HepG2 (cell line): ENCODE measurements around the gene B4GALT1. TPM values are rescaled to one million over a fixed set of nuclear protein-coding genes. Genes with fewer than 3 reads are reported as not detected.
A peak's percentile ranks its signal among the peaks of the same experiment; 100 is the strongest.

Source experiments
- ATAC-seq: fragments of 200-7000 bp; cut with Tn5 transposase; 3 replicates; pipeline ENCODE4 v1.9.1; 2020; ENCODE audit warnings: mild to moderate bottlenecking, moderate library complexity
- BruUV-seq: library from RNA; stranded (reverse); fragments of 400-500 nt; replicated peaks from 2 replicates; lab custom pipeline; 2021; lab: Mats Ljungman, UMichigan
- CTCF ChIA-PET: fragments of 300-600 bp; formaldehyde crosslinking; extraction: SDS; loops from one replicate; lab custom pipeline; 2021; ENCODE audit warnings: low total read pairs, inconsistent platforms, low intra/inter-chr PET ratio; lab: Yijun Ruan, JAX
- POLR2A ChIA-PET: fragments of 350-600 bp; sonication (Branson Sonifier 250); formaldehyde crosslinking; loops from one replicate; lab custom pipeline; 2020; ENCODE audit warnings: antibody characterized with exemption, inconsistent platforms; lab: Yijun Ruan, JAX
- DNase-seq: peaks from one replicate; pipeline ENCODE4 v3.0.0-alpha.2; 2015; ENCODE audit warnings: low spot score
- FAIRE-seq: peaks from 3 replicates; lab custom pipeline; 2011; peaks lifted over from hg19 to GRCh38; lab: Jason Lieb, UNC
- H2AFZ ChIP-seq: one replicate; pipeline ENCODE4 v1.6.1; 2011; ENCODE audit warnings: low read length, inconsistent platforms
- H3K27ac ChIP-seq: fragments of 300-600 bp; 3 replicates; pipeline ENCODE4 v1.8.0; 2011; ENCODE audit warnings: mixed run types, mild to moderate bottlenecking, mixed read lengths, low read length, inconsistent platforms; ENCODE audit not compliant: insufficient read depth; ENCODE audit errors: extremely low read length
- H3K27me3 ChIP-seq, 2 experiments: fragments of 200-600 bp in 1 of 2; 2 replicates in 1 of 2; 3 replicates in 1 of 2; pipeline versions ENCODE4 v1.6.0 to v1.8.0; 2011; ENCODE audit warnings: low read length in 2 of 2, mild to moderate bottlenecking in 2 of 2, moderate library complexity in 2 of 2, inconsistent platforms in 1 of 2; ENCODE audit not compliant: insufficient read depth in 2 of 2, control insufficient read depth in 1 of 2
- H3K36me3 ChIP-seq, 2 experiments: fragments of 200-600 bp in 1 of 2; replicated peaks in 1 of 2; 2 replicates in 1 of 2; 3 replicates in 1 of 2; pipeline versions ENCODE4 v1.5.1 to v1.8.0; 2011; ENCODE audit warnings: low read length in 2 of 2, inconsistent platforms in 1 of 2; ENCODE audit not compliant: insufficient read depth in 2 of 2, control insufficient read depth in 1 of 2
- H3K4me1 ChIP-seq: 2 replicates; pipeline ENCODE4 v1.5.1; 2012; ENCODE audit warnings: low read length, inconsistent platforms; ENCODE audit not compliant: insufficient read depth
- H3K4me2 ChIP-seq: 2 replicates; pipeline ENCODE4 v1.6.0; 2011; ENCODE audit warnings: low read depth, low read length, inconsistent platforms
- H3K4me3 ChIP-seq, 3 experiments: fragments of 200-600 bp in 1 of 3; sonication (generic), shearing (Covaris generic) in 1 of 3; replicated peaks in 1 of 3; 2 replicates each; pipeline ENCODE4 v1.5.1; 2011 to 2016; ENCODE audit warnings: low read length in 3 of 3, inconsistent platforms in 2 of 3, low read depth in 2 of 3, mild to moderate bottlenecking in 2 of 3, control low read depth in 1 of 3, mixed read lengths in 1 of 3; ENCODE audit not compliant: insufficient read depth in 1 of 3
- H3K79me2 ChIP-seq: one replicate; pipeline ENCODE4 v1.6.1; 2011; ENCODE audit warnings: low read length, inconsistent platforms; ENCODE audit not compliant: insufficient read depth
- H3K9ac ChIP-seq: 2 replicates; pipeline ENCODE4 v1.6.0; 2011; ENCODE audit warnings: mild to moderate bottlenecking, low read depth, low read length, inconsistent platforms; ENCODE audit not compliant: insufficient read depth
- H3K9me3 ChIP-seq: 2 replicates; pipeline ENCODE4 v1.5.1; 2012; ENCODE audit warnings: mild to moderate bottlenecking, low read length
- H4K20me1 ChIP-seq: 2 replicates; pipeline ENCODE4 v1.6.0; 2011; ENCODE audit warnings: inconsistent platforms, mild to moderate bottlenecking, low read length, moderate library complexity; ENCODE audit not compliant: insufficient read depth
- CHD4 ChIP-seq: fragments of 200-600 bp; sonication (generic); IDR thresholded peaks from 2 replicates; pipeline ENCODE4 v1.7.0; 2017; ENCODE audit warnings: mild to moderate bottlenecking, low read length, borderline replicate concordance
- GTF3A ChIP-seq: sonication (generic); formaldehyde crosslinking; conservative IDR thresholded peaks from 2 replicates; pipeline ENCODE4 v1.4.0; 2020; ENCODE audit warnings: mild to moderate bottlenecking, missing genetic modification reagents
- ISL2 ChIP-seq: sonication (generic); formaldehyde crosslinking; IDR thresholded peaks from 2 replicates; pipeline ENCODE4 v1.5.0; 2020; ENCODE audit warnings: missing genetic modification reagents
- KAT8 ChIP-seq: IDR thresholded peaks from 2 replicates; pipeline ENCODE4 v1.6.1; 2016; ENCODE audit warnings: missing genetic modification reagents, missing compliant biosample characterization
- KDM3A ChIP-seq: IDR thresholded peaks from 2 replicates; pipeline ENCODE4 v1.6.1; 2018; ENCODE audit warnings: low read depth, missing compliant biosample characterization
- MED8 ChIP-seq: sonication (generic); formaldehyde crosslinking; IDR thresholded peaks from 2 replicates; pipeline ENCODE4 v1.8.1; 2023; ENCODE audit warnings: mild to moderate bottlenecking, missing genetic modification reagents; ENCODE audit not compliant: insufficient replicate concordance
- MXD4 ChIP-seq: IDR thresholded peaks from 2 replicates; pipeline ENCODE4 v1.6.1; 2016; ENCODE audit warnings: mild to moderate bottlenecking, missing biosample characterization, missing genetic modification reagents
- PITX1 ChIP-seq: sonication (generic); formaldehyde crosslinking; IDR thresholded peaks from 2 replicates; pipeline ENCODE4 v1.5.1; 2020; ENCODE audit warnings: mild to moderate bottlenecking, missing genetic modification reagents
- SMAD9 ChIP-seq: sonication (generic); formaldehyde crosslinking; IDR thresholded peaks from 2 replicates; pipeline ENCODE4 v1.5.1; 2020; ENCODE audit warnings: mild to moderate bottlenecking, missing genetic modification reagents
- SSRP1 ChIP-seq: IDR thresholded peaks from 2 replicates; pipeline ENCODE4 v1.6.1; 2016; ENCODE audit warnings: control low read depth
- TSC22D2 ChIP-seq: sonication (generic); formaldehyde crosslinking; IDR thresholded peaks from 2 replicates; pipeline ENCODE4 v1.5.1; 2020; ENCODE audit warnings: missing genetic modification reagents, mild to moderate bottlenecking, borderline replicate concordance
- ZNF446 ChIP-seq: sonication (generic); formaldehyde crosslinking; IDR thresholded peaks from 2 replicates; pipeline ENCODE4 v1.5.0; 2020; ENCODE audit warnings: mild to moderate bottlenecking, missing genetic modification reagents
- ZNF451 ChIP-seq: sonication (generic); formaldehyde crosslinking; IDR thresholded peaks from 2 replicates; pipeline ENCODE4 v1.5.0; 2020; ENCODE audit warnings: mild to moderate bottlenecking, missing genetic modification reagents
- ZNF570 ChIP-seq: sonication (generic); formaldehyde crosslinking; IDR thresholded peaks from 2 replicates; pipeline ENCODE4 v1.4.0; 2020; ENCODE audit warnings: mild to moderate bottlenecking, missing genetic modification reagents, borderline replicate concordance
- ZNF7 ChIP-seq: IDR thresholded peaks from 2 replicates; pipeline ENCODE4 v1.6.1; 2016; ENCODE audit warnings: missing biosample characterization, missing genetic modification reagents
- WGBS: methylation state at CpG from one replicate; pipeline ENCODE4 v1.1.6; 2017; ENCODE audit warnings: low lambda C conversion rate; 5-methylcytosine and 5-hydroxymethylcytosine counted together
- in situ Hi-C: cut with HindIII; loops from 2 replicates; pipeline ENCODE4 v1.10.0; 2017; ENCODE audit warnings: low pct_unique_long_range_greater_than_20kb; ENCODE audit not compliant: extremely low pct_ligation_motif_present
- intact Hi-C: fragments of 100-400 bp; cut with micrococcal nuclease; formaldehyde crosslinking; loops from one replicate; pipeline ENCODE4 v1.10.0; 2022; ENCODE audit not compliant: unreplicated experiment
- polyA plus RNA-seq, 8 experiments: library from polyadenylated mRNA; depleted of rRNA in 3 of 8; stranded (reverse) in 7 of 8; unstranded in 1 of 8; fragments of >200 nt; fragmentation: Illumina TruSeq in 4 of 8; extraction: Trizol in 4 of 8; gene quantifications; 2 replicates each; pipeline versions ENCODE4 v1.2.1 to v1.2.3, GENCODE V29; 2011 to 2016; ENCODE audit warnings: low read depth in 4 of 8, missing spikeins in 1 of 8, mixed read lengths in 1 of 8; ENCODE audit not compliant: insufficient read depth in 1 of 8
- total RNA-seq, 5 experiments: library from RNA; depleted of rRNA; stranded (reverse); fragments of >200 nt; fragmentation: Illumina TruSeq; extraction: Trizol; gene quantifications; 2 replicates each; pipeline ENCODE4 v1.2.3, GENCODE V29; 2016; ENCODE audit warnings: low read depth in 1 of 5
- TF ChIP-seq, protein P1 (sequence below): IDR thresholded peaks from 2 replicates; pipeline ENCODE4 v1.6.1; 2016
- TF ChIP-seq, protein P2 (sequence below): sonication (generic); formaldehyde crosslinking; conservative IDR thresholded peaks from 2 replicates; pipeline ENCODE4 v1.4.0; 2020; ENCODE audit warnings: missing genetic modification reagents
- TF ChIP-seq, protein P3 (sequence below): sonication (generic); formaldehyde crosslinking; IDR thresholded peaks from 2 replicates; pipeline ENCODE4 v1.8.0; 2022; ENCODE audit warnings: missing genetic modification reagents, low read depth, mild to moderate bottlenecking, borderline replicate concordance
- TF ChIP-seq, protein P4 (sequence below): sonication (generic); formaldehyde crosslinking; IDR thresholded peaks from 2 replicates; pipeline ENCODE4 v1.5.1; 2020; ENCODE audit warnings: mild to moderate bottlenecking, missing genetic modification reagents, borderline replicate concordance

B4GALT1 gene
- total and polyA plus RNA-seq, 2 of the 13 experiments (the other 11 are each of a cell fraction or from before 2014, with no cell fraction given) = 15.7 to 33.5 TPM

DNA sequence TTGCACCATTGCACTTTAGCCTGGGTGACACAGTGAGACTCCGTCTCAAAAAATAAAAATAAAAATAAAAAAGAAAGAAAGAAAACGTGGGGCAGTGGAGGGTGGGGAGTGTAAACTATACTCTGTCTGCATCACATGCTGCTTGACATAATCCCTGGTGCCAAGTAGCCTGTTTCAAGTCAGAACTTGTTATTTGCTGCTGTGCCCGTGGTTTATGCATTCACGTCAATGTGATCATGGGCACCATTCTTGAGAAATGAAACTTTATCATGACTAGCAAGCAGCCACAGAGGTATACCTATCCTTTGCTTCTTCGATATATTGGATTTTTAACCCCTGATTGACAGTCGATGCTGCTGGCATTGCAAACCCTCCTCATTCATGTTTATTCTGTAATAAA lies 86.6 kb downstream of the B4GALT1 start (continued):
- TF ChIP-seq SMAD9 = no peak

DNA sequence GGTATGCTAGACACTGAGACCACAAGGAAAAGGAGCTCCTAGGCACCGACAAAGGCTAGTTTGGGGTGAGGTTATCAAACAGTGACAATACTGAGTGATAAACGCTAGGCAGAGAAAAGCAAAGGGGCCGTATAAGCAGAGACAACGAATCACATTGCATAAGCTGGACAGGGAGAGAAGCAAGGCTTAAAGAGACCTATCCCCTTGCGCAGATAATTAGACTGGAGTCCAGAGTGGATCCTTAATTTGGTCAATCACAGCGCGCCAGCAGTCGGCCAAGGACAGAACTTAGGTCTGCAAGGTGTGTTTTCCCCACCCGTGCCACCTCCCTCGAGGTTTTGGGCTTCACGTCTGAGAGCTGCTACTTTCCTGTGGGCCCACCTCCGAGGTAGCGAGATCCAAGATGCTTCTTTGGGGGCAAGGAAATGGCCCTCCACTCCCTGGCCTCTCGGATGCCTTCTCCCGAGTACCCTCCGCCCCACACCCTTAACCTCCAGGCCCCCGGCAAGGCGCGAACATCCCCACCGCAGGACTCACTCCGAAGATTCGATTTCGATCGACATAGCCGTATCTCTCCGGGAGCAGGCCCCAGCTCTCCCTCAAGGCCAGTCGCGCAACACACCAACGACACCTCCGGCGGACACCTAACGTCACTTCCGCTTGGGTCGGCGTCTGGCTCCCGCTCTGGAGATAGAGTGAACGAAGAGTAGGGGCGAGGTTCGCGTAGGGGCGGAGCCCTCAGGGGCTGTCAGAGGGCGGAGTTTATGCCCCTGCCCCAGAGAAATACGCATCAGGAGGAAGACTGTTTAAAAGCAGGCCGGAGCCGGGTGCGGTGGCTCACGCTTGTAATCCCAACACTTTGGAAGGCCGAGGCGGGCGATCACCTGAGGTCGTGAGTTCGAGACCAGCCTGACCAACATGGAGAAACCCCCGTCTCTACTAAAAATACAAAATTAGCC lies 90.8 kb downstream of the B4GALT1 start, which contains the start of gene SMU1:
SMU1 (minus strand) TSS at position 629 of the 959 bp plus-strand sequence; CDS start at position 563, 66 bp downstream.
- BruUV-seq = TSS peak; percentile 84
- peak within 1 kb of the TSS; percentile 63 to 91 (median 90) for H3K4me3 ChIP-seq
- no peaks in the 10 kb centered on the region for H3K9me3 ChIP-seq
- FAIRE-seq (peak; percentile 82), DNase-seq (peak; percentile 96), ATAC-seq (peak; percentile 98)
- peak within 1 kb of the TSS; percentile 72 for H3K4me2 ChIP-seq
- intact Hi-C loops = loop anchor here (2.0 kb wide), 1 partner anchor 90 kb away; the partner anchor contains the start of gene B4GALT1
- peaks cover 40% of the 10 kb centered on the region for H3K79me2 ChIP-seq
- H3K36me3 ChIP-seq = peaks cover 5 to 22% of the 10 kb centered on the region in 2 experiments; a peak in 4 of 5 replicates
- no peak within 1 kb of the TSS for H2AFZ ChIP-seq
- in situ Hi-C loops = no loop called here
- no peaks in the 10 kb centered on the region; a peak in 1 of 5 replicates for H3K27me3 ChIP-seq
- peak within 1 kb of the TSS; percentile 87 for H3K27ac ChIP-seq
- WGBS = 1% methylated on average over 18 of the region's 53 CpGs
- ChIA-PET POLR2A (interaction anchor here (0.7 to 2.1 kb wide), 16 partner anchors 18 to 214 kb away, joined by 3 to 23 read pairs (median 5); partner anchors contain the start of genes B4GALT1, BAG1, CHMP5 and DNAJA1), CTCF (no interaction called here)
- H3K9ac ChIP-seq = peak within 1 kb of the TSS; percentile 99
- peaks cover 31% of the 10 kb centered on the region for H3K4me1 ChIP-seq
- H4K20me1 ChIP-seq = no peaks in the 10 kb centered on the region; the same call in 1 of the 2 replicates
- TF ChIP-seq TSC22D2 (0 out of 2 replicates have a peak, but pooled peaks have one; percentile 52), KAT8 (CRISPR knock-in tag) (peak; percentile 99), PITX1 (peak; percentile 61; the same call in 1 of the 2 replicates), KDM3A (CRISPR knock-in tag) (no peak), ZNF451 (CRISPR knock-in tag) (no peak), CHD4 (peak; percentile 77; the same call in 1 of the 2 replicates), MED8 (CRISPR knock-in tag) (peak; percentile 77), ZNF446 (no peak), ZNF7 (peak; percentile 100), MXD4 (CRISPR knock-in tag) (peak; percentile 56), SSRP1 (no peak), ZNF570 (0 out of 2 replicates have a peak, but pooled peaks have one; percentile 39), ISL2 (peak; percentile 58; the same call in 1 of the 2 replicates), GTF3A (CRISPR knock-in tag) (0 out of 2 replicates have a peak, but pooled peaks have one; percentile 29)
- TF ChIP-seq, protein P1, sequence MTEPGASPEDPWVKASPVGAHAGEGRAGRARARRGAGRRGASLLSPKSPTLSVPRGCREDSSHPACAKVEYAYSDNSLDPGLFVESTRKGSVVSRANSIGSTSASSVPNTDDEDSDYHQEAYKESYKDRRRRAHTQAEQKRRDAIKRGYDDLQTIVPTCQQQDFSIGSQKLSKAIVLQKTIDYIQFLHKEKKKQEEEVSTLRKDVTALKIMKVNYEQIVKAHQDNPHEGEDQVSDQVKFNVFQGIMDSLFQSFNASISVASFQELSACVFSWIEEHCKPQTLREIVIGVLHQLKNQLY (CRISPR knock-in tag) = no peak
- TF ChIP-seq, protein P2, sequence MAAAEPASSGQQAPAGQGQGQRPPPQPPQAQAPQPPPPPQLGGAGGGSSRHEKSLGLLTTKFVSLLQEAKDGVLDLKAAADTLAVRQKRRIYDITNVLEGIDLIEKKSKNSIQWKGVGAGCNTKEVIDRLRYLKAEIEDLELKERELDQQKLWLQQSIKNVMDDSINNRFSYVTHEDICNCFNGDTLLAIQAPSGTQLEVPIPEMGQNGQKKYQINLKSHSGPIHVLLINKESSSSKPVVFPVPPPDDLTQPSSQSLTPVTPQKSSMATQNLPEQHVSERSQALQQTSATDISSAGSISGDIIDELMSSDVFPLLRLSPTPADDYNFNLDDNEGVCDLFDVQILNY (CRISPR knock-in tag) = no peak
- TF ChIP-seq, protein P3, sequence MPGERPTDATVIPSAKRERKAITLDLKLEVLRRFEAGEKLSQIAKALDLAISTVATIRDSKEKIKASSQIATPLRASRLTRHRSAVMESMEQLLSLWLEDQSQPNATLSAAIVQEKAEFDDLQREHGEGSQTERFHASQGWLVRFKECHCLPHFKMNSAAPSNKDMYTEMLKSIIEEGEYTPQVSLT (CRISPR knock-in tag) = no peak
- TF ChIP-seq, protein P4, sequence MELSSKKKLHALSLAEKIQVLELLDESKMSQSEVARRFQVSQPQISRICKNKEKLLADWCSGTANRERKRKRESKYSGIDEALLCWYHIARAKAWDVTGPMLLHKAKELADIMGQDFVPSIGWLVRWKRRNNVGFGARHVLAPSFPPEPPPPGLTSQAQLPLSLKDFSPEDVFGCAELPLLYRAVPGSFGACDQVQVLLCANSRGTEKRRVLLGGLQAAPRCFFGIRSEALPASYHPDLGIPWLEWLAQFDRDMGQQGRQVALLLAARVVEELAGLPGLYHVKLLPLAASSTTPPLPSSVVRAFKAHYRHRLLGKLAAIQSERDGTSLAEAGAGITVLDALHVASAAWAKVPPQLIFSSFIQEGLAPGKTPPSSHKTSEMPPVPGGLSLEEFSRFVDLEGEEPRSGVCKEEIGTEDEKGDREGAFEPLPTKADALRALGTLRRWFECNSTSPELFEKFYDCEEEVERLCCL (CRISPR knock-in tag) = no peak
